ENCODE data around the gene AKAP6.

Gene AKAP6

DNA sequence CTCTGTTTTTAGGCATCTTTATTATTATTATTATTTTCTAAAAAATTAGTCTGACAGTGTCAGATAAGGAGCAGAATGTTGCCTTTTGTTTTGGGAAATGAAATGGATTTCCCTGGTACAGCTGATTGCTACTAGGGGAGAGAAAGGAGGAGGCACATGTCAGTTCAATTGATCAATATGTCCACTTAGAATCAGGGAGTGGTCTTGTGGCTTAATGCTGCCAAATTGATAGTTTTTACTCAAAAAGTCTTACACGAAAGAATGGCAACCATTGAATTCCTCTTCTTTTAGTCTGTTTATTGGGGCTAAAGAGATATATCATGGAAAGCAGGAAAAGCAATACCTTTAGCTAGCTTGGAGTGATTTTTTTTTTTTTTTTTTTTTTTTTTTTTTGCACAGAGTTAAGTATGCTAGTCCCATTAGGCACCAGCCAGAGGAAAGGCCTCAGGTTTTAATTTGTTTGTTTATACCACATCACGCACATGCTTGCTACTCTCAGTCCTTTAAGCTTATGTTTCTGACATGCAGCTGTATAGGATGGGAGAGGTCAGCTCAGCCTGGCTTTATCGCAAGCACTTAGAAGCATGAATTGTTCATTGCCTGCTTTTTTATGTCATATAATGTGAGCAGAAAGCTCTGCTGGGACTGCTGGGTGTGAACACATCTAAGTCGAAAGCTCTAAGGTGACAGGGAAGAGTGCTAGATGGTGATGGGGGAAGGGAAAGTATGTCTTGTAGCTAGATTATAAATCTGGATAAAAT is 1.4 kb downstream of the AKAP6 start:
- DNase-seq = no peak

DNA sequence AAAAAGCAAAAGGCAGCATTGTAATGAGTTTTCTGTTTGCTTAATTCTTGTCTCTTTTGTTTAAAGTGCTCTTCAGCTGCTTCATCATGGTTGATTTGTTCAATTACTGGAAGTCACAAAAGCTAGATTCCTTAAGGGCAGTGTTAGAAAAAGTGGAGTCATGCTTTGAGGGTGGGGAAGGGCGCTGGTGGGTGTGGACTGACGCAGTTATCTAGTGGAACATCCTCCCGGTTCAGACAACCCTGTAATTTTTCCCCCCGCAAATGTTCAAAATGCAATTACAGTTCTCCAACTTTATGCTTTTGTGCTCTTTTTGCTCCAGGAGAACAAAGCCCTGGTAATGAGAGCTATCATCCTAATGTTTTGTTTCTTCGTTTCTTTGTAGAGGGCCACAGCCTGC is 2.1 kb downstream of the AKAP6 start:
- DNase-seq = no peak

DNA sequence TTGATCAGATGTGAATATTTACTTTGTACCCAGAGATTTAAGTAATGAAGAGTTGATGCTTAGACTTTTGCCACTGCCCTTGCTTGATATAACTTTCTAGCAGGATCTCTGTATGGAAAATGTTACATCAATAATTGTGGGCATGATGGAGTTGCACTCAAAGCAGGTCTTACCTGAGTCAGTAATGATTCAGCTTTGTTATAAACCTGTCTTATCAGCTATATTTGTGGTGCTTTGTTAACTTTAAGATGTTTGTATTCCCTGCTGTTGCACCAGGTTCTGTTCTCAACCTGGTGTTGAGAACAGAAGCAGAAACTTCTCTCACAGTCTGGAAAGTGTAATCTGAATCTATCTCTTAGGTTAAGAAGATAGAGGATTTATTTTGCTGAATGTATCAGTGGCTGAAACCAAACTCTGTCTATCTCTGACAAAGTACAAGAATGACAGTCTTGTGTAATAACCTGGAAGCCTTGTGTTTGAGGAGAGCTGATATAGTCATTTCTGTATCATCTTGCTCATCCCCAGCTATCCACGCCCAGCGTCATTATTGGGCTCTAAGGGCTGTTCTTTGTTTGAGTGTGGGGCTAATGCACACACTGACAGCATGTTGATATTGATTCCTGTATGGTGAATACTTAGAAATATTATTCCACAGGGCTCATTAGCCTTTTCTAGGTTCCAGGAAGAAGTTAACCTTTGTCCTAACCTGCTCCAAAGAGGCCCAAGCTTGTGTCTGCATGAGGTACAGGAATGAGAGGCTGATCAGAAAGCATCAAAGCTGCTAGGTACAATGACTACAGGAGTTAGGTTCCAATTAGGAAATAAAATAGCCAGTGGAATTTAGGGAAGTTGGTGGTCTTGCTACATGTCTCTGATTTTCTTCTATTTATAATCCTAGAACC is 3.6 kb downstream of the AKAP6 start:
- DNase-seq = no peak

DNA sequence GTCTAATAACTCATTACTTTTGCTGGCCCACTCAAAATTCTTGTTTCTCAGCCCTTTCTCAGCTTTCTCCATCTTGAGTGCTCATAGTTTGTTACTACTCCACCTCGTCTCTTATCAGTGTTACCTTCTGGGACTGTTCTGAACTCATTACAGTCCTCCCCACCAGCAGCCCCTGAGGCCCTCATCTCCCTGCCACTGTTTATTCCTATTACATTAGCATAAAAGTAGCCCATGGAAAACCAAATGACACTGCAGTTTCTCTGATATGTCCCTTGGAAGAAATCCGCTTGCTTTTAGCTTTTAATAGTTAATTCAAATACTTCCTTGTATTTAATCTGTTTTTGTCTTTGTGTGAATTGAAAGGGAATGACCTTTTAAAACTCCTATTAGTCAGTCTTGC is 7.6 kb downstream of the AKAP6 start:
- DNase-seq = no peak

DNA sequence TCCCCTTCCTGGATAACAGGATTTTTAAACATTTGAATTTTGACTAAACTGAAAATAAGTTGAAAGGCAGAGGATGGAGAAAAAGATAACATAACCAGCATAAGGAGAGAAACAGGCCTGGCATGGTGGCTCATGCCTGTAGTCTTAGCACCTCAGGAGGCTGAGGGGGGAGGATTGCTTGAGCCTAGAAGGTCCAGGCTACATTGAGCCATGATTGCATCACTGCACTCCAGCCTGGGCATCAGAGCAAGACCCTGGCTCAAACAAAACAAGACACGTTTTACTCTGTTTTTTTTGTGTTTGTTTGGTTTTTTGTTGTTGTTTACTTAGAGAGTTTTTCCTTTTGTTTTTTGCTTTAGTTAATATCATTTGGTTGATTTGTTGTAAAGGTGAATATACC is 8.7 kb downstream of the AKAP6 start:
- DNase-seq = no peak

DNA sequence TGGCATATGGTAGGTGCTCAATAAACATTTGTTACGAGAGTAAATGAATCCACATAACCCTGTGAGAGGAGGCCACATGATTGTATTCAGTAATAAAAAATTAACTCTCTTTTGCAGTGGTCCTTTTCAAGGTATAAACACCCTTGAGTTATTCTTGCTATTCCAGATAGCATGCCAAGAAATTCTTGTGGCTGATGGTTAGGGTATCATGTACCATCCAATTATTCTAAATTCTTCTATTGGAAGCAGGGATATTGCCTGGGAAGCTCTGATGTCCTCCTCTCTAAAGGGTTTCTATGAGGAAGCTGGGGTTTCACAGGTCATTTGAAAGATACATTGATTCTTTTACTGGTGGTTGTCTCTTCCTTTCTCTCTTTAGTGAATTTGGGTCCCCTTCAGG is 10.1 kb downstream of the AKAP6 start:
- no peak for DNase-seq

DNA sequence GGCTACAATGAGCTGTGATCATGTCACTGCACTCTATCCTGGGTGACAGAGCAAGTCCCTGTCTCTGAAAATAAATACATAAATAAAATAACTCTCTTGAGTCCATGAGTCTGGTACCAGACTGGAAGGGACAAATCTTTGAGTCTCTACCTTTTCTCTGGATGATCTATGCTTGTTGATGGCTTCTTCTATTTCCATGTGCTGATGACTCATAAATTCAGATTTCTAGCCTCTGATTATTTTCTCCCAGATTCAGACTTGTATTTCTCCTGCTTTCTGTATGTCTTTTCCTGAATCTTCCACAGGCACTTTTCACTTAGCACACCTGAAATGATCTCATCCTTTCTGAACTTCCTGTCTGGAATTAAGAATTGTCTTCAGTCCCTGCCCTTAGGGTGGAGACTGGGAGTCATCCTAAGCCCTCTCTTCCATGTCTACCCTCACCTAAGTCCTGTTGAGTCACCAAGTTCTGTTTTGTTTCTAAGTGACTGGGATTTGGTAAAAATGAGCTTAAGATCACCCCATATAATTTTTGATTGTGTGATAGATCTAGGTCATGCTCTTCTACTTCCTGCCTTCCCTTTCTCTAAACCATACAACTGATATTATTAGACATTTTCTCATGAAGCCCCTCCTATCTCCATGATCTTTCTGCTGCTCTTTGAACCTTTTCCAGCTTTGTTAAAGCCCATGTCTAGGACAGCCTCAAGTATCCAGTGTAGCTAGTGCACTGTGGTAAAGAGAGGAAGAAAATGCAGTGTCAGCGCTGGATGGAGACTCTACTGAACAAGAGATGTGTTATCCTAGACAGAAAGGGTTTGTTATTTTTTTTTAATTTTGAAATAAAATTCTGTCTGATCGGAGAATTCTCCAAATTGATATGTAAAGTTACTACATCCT is 13.1 kb downstream of the AKAP6 start:
- DNase-seq = no peak

DNA sequence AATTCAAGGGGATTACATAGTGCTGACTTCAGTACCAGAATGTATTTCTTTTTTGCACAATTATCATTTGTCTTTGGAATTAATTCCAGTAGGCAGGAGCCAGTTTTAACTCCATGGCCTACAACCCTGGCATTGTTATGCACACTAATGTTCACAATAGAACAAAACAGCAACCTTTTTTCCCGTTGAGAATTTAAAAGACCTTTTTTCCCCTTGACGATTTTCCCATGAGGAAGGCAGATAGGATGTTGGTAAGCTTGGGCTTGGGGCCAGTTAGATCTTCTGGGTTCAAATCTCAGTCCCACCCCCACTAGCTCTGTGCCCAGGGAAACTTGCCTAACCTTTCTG is 13.7 kb downstream of the AKAP6 start:
- DNase-seq = no peak

DNA sequence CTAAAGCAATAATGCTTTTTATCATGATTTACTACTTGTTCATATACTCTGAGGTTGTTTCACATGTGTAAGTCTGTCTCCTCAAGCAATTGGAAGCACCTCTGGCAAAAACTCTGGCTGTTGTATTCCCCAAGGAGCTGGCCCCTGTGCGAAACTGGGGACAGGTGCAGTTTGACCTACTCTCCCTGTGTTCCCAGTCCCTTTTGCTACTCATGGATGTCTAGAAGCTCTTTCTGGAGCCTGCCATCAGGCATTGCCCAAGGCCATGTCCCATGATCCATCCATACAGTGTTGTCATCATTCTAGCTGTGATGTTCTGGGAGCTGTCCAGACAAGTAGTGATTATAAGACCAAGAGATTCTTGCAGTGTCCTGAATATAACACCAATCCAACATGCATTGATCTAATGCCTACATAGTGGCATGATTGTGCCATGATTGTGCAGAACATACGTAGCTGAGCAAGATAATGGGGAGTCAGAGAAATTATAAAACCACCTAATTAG is 14.9 kb downstream of the AKAP6 start:
- DNase-seq = no peak

DNA sequence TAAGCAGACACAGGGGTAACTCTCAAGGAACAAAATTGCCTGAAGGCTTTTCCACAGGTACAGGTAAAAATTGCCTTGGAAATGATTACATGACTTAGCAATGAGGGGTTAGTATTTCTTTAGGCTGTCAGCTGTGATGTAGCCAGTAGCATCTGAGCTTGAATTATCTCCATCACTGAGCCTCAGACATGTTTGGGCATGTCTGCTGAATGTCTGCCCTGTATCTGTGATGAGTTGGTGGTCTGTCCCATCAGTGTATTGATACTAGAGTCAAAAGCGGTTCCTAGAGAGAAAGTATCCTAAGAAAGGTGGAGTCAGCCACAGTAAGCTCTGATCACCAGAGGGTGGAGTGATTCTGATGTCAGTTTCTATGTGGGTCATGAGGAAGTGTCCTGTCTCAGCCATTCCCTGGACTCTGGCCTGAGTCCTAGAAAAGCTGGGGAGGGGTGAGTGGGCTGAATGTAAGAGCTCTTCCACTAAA is 16.3 kb downstream of the AKAP6 start:
- no peak for DNase-seq

DNA sequence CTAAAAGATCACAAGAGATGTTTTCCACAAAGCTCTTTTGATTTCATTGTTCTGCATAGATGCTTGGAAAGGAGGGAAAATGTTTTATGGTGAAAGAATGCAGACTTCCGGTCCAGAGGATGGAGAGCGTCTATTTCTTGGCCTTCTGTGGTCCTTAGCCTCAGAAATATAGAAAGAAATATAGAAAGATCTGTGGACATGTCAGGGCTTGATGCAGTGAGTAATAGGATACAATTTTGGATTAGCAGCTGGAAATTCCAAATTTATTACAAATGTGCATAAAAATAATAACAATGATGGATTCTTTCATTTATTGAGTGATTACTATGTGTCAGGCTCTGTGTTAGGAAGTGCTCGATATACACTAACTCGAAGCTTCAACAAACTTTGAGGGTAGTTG is 20.2 kb downstream of the AKAP6 start:
- no peak for DNase-seq

DNA sequence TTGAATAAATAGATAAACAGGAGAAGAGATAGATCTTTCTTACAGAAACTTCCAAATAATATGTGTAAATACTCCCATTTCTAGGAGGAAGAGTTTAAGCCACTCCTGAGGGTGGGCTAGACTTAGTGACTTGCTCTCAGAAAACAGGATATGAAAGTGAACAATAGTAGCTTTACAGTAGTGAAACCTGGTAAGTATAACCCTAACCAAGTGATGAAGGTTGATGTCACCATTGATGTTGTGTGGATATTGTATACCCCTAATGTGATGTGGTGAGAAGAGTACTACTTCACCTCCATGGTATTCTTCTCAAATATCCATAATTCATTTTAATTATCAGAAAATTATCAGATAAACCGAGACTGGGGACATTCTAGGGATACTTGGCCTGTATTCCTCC is 20.9 kb downstream of the AKAP6 start:
- DNase-seq = no peak

DNA sequence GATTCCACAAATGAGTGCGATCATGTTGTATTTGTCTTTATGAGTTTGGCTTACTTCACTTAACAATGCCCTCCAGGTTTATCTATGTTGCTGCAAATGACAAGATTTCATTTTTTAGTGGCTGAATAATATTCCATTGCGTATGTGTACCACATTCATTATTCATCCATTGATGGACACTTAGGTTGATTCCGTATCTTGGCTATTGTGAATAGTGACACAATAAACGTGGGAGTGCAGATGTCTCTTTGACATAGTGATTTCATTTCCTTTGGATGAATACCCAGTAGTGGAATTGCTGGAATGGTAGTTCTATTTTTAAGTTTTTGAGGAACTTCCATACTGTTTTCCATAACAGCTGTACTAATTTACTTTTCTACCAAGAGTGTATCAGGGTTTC is 23.5 kb downstream of the AKAP6 start:
- no peak for DNase-seq

DNA sequence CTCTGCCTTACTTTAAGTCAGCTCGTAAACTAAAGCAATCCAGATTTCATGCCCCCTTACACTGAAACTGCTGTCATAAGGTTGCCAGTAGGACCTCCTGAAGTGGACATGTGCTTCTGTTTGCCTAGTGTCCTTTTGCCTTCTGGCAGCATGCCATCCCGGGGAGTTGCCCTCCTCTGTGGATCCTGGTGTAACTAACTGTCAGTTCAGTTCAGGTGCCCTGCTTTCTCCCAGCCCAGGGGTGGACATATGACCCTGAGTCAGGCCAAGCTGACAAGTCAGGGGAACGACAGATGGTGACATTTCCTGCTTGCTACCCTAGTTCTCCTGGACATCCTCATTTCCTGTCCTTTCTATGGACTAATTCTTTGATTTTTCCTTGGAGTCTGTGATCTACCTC is 25.6 kb downstream of the AKAP6 start:
- DNase-seq = no peak

DNA sequence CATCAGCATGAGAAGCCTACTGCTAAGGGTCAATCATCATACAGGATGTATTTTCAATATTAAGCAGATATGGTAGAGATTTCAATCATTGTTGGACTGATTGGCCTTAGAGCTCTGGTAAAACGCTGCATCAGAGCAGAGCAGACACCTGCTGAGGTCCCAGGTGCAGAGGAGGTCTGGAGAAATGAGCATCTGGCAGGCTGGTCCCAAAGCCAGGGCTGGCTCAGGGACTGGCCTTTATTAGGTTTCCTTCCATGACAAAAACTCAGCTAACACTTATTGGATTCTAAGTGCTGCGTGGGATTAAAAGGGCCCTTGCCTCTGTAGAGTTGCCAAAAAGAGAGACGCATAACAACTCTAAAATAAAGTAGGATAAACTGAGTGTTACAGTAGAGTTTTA is 29.7 kb downstream of the AKAP6 start:
- no peak for DNase-seq

DNA sequence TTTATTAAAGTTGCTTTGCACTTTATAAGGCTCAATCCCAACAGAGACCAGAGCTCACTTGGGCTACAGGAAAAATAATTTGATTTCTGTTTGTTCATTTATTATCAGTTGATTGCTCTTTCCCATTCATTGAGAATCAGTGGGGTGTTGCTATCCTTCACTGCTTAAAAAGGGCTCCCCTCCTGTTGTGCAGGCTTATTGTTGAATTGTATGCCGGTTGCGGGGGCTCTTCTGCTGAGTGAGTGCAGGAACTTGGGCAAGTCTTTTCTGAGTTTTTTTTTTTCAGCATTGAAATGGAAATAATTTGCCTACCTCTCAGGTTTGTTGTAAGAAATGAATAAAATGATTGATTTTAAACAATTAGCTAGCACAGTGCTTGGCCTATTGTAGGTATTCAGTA is 32.6 kb downstream of the AKAP6 start:
- DNase-seq = no peak

DNA sequence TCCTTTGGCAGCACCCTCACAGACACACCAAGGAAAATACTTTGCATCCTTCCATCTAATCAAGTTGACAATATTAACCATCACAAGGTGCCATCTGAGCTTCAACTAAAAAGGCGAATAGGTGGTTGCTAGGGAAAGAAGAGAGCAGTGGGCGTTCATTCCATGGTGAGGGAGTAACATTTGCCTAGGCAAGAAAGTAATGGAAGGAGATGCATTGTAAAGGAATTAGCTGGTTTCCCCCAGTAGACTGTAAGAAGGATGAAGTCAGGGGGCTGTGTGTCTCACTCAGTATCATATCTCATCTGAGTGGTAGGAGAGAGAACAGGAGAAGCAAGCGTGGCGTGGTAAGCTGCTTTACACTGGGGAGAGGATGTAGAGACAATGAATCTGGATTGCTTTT is 34.7 kb downstream of the AKAP6 start:
- no peak for DNase-seq

DNA sequence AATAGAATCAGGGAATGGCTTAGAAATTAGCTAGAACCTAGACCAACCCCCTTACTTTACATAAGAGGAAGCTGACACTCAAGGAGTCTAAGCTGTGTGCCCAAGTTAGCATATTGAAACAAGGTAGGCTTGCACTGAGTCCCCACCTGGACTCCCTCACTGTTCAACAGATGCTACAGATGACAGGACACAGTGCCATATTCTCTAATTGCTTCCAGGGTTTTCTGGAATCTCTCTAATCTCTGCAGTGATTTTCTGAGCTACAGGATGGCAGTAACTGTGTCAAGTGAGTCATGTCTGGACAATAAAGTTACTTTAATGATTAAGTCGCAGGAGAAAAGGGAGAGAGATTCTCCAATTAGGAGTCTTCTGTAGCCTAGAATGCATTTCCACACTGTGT is 35.8 kb downstream of the AKAP6 start:
- DNase-seq = no peak

DNA sequence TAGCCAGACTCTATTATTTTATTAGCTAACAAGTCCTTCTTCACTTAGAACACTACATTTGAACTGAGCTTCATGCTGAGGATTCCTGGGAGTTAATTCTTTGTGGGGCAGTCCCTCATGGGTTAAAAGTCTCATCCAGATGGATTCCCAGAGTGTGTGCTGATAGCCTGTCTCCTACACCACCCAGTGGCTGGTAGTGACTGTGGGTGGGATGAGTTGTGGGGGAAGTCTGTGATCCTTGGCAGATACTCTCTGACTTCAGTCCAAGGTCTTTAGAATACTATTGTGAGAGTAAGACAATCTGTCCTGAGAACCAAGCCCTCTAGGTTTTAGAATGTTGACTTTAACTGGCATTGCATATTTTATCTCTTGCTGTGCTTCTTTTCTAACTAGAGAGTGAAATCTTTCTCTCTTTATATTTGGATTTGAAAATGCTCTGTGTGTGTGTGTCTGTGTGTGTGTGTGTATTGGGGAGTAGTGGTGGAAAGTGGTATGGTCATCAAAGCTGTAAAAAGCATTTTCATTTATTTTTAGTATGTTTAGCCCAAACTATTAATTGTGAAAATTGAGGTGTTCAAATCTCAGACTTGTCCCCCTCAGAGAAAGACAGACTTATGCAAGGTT is 37.3 kb downstream of the AKAP6 start:
- no peak for DNase-seq

DNA sequence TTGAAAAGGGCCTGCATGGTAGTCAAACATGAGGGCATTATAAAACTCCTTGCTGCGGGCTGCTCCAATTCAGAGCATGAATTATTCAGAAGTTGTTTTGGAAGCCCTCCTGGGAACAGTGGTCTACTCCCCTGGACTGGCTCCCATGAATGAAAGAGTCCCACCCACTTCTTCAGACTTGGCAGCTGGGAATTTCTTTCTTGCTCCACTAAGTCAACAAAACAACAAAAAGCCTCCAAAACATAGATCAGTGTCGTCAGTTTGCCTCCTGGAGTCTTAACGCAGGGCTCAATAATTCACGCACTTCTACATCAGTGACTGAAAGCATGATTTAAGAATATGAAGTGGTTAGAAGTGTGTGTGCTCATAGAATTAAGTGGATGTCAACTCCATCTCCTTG is 37.9 kb downstream of the AKAP6 start:
- DNase-seq = no peak

DNA sequence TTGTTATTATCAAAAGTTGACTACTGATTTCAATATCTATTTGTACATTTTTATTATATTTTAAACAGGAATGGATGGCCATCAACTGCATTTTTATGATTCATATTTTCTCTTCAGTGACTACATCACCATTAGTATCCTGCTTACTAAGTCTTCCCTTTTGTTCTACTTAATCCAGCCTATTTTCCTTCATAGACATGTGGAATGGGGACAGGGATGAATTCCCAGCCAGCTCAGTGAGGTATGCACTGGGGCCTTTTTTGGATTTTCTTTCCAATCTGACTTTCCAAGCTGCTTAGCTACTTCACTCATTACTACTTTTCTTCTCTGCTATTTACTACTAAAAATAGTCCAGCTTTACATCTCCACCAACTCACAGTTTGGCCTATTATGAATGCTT is 38.4 kb downstream of the AKAP6 start:
- DNase-seq = no peak

DNA sequence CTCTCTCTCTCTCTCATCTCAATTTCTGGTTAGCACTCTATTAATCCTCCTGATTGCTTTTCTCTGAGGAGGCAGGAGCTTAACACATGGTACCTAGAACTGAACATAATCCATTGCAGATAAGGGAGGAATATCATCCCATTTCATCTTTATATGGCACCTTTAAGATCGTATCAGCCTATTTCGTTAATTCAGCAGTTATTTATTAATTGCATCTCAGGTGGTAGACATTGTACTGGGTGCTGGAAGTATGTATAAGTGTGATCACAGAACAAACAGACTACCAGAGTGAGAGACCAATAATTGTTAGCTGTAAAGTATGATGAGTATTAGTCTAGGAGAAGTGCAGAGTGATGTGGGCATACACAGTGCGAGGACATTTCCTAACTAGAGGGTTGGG is 39.0 kb downstream of the AKAP6 start:
- DNase-seq = no peak

DNA sequence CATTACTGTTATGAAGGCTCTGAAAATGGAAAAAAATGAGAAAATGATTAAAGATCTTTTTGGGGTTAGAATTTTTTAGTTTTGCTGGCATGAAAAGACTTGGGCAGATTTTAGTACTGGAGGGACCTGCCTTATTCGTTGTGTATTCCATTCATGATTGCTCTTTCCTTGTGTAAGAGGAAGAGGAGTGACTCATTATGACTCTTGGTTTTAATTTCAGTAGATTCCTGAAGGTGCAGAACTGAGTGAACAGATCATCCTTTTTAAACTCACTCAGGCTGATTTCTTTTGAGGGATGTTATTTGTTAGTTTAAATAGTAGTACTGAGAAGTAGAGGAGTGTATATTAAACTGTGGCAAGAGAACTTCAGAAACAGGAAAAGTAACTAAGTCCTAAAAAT is 41.6 kb downstream of the AKAP6 start:
- no peak for DNase-seq

Data from effector CD8-positive, alpha-beta T cell (primary cell).